ENCODE results near the gene FBXO8.
A peak's percentile ranks its signal among the peaks of the same experiment; 100 is the strongest.

DNA sequence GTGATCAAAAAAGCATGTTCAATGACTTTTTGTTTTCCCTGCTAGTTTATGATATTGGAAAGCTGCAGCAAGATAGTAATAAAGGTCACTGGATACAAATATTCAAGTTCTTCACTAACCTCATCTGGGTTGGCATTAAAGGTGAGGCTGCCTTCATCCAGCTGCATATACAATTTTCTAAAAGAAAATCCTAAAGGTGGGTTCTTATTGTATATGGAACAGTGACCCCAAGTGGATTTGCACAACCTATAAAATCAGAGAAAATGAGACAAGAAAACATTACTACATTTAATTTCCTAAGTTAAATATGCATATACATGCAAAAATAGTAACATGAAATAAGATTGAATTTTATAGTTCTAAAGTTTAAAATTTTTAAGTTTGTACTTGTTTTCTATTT, 23.9 kb downstream of the FBXO8 start:
- TF ChIP-seq, protein P1, sequence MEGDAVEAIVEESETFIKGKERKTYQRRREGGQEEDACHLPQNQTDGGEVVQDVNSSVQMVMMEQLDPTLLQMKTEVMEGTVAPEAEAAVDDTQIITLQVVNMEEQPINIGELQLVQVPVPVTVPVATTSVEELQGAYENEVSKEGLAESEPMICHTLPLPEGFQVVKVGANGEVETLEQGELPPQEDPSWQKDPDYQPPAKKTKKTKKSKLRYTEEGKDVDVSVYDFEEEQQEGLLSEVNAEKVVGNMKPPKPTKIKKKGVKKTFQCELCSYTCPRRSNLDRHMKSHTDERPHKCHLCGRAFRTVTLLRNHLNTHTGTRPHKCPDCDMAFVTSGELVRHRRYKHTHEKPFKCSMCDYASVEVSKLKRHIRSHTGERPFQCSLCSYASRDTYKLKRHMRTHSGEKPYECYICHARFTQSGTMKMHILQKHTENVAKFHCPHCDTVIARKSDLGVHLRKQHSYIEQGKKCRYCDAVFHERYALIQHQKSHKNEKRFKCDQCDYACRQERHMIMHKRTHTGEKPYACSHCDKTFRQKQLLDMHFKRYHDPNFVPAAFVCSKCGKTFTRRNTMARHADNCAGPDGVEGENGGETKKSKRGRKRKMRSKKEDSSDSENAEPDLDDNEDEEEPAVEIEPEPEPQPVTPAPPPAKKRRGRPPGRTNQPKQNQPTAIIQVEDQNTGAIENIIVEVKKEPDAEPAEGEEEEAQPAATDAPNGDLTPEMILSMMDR (IDR thresholded peaks at IDR 0.05), result peak; percentile 37
- no peak for TF ChIP-seq BHLHE40 (IDR thresholded peaks at IDR 0.05; ENCODE audit: low read depth, low read length)
- 0 out of 5 replicates have a peak, but pooled peaks of 1 of the 2 experiments have one; percentile 28 for TF ChIP-seq RAD21 (conservative IDR thresholded peaks at IDR 0.05 in 1 of 2, IDR thresholded peaks at IDR 0.05 in 1 of 2)
- no peak for TF ChIP-seq POLR2A (IDR thresholded peaks at IDR 0.05; ENCODE audit: low read length)
- no peak for TF ChIP-seq CBX2 (IDR thresholded peaks at IDR 0.05; ENCODE audit: borderline replicate concordance, low read depth)
- no peak for TF ChIP-seq JUN (IDR thresholded peaks at IDR 0.05)
- no peak for TF ChIP-seq HOXA7 (CRISPR knock-in tag; IDR thresholded peaks at IDR 0.05)
- TF ChIP-seq, protein P2, sequence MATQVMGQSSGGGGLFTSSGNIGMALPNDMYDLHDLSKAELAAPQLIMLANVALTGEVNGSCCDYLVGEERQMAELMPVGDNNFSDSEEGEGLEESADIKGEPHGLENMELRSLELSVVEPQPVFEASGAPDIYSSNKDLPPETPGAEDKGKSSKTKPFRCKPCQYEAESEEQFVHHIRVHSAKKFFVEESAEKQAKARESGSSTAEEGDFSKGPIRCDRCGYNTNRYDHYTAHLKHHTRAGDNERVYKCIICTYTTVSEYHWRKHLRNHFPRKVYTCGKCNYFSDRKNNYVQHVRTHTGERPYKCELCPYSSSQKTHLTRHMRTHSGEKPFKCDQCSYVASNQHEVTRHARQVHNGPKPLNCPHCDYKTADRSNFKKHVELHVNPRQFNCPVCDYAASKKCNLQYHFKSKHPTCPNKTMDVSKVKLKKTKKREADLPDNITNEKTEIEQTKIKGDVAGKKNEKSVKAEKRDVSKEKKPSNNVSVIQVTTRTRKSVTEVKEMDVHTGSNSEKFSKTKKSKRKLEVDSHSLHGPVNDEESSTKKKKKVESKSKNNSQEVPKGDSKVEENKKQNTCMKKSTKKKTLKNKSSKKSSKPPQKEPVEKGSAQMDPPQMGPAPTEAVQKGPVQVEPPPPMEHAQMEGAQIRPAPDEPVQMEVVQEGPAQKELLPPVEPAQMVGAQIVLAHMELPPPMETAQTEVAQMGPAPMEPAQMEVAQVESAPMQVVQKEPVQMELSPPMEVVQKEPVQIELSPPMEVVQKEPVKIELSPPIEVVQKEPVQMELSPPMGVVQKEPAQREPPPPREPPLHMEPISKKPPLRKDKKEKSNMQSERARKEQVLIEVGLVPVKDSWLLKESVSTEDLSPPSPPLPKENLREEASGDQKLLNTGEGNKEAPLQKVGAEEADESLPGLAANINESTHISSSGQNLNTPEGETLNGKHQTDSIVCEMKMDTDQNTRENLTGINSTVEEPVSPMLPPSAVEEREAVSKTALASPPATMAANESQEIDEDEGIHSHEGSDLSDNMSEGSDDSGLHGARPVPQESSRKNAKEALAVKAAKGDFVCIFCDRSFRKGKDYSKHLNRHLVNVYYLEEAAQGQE (IDR thresholded peaks at IDR 0.05), result no peak
- no peak for TF ChIP-seq RNF2 (IDR thresholded peaks at IDR 0.05; ENCODE audit: borderline replicate concordance, low read depth)
- no peak for TF ChIP-seq PHF8 (IDR thresholded peaks at IDR 0.05; ENCODE audit: borderline replicate concordance, low read depth)
- TF ChIP-seq KDM1A (IDR thresholded peaks at IDR 0.05; ENCODE audit: low read depth), result no peak
- TF ChIP-seq ZFP36 (IDR thresholded peaks at IDR 0.05; ENCODE audit: borderline replicate concordance, partially characterized antibody), result no peak
